Heart left ventricle (tissue), 16 donors: ENCODE measurements around the gene SNAPIN. TPM values are rescaled to one million over a fixed set of nuclear protein-coding genes. Genes with fewer than 3 reads are reported as not detected.

ENCODE experiments used
- ATAC-seq, 4 donors: fragments of 200-7000 bp; cut with Tn5 transposase; one replicate each; pipeline ENCODE4 v1.9.1; 2020 to 2022; ENCODE audit warnings: moderate library complexity in 4 of 4, mild to moderate bottlenecking in 3 of 4, moderate number of reproducible peaks in 1 of 4
- DNase-seq, 5 donors: peaks; one replicate each; pipeline ENCODE4 v3.0.0-alpha.2; 2020
- H3K27ac ChIP-seq, 12 donors: fragments of 200-600 bp; sonication (generic) in 4 of 12; one replicate each; pipeline versions ENCODE4 v1.5.0 to v1.8.0; 2016 to 2022; ENCODE audit warnings: mild to moderate bottlenecking in 2 of 12
- H3K27me3 ChIP-seq, 9 donors: fragments of 200-600 bp; sonication (generic) in 2 of 9; one replicate each; pipeline versions ENCODE4 v1.5.1 to v1.8.0; 2016 to 2022; ENCODE audit warnings: mild to moderate bottlenecking in 3 of 9
- H3K36me3 ChIP-seq, 9 donors: fragments of 200-600 bp; sonication (generic) in 2 of 9; one replicate each; pipeline versions ENCODE4 v1.5.0 to v1.8.0; 2018 to 2022; ENCODE audit warnings: mild to moderate bottlenecking in 2 of 9
- H3K4me1 ChIP-seq, 12 donors: fragments of 200-600 bp; sonication (generic) in 4 of 12; one replicate each; pipeline versions ENCODE4 v1.5.0 to v1.8.0; 2016 to 2022; ENCODE audit warnings: mild to moderate bottlenecking in 3 of 12
- H3K4me3 ChIP-seq, 12 donors: fragments of 200-600 bp; sonication (generic) in 4 of 12; one replicate each; pipeline versions ENCODE4 v1.5.0 to v1.8.0; 2017 to 2022; ENCODE audit warnings: mild to moderate bottlenecking in 9 of 12, moderate library complexity in 4 of 12
- H3K9me3 ChIP-seq, 12 donors: fragments of 200-600 bp; sonication (generic) in 4 of 12; one replicate each; pipeline versions ENCODE4 v1.5.0 to v1.8.0; 2016 to 2022; ENCODE audit warnings: mild to moderate bottlenecking in 1 of 12
- POLR2A ChIP-seq, 2 donors: fragments of 450-650 bp; IDR thresholded peaks; one replicate each; pipeline ENCODE4 v1.6.1; 2017; ENCODE audit warnings: antibody characterized with exemption in 2 of 2, mild to moderate bottlenecking in 2 of 2, moderate library complexity in 2 of 2
- WGBS, 4 donors: extraction: QIAGEN DNeasy Blood & Tissue Kit in 2 of 4; methylation state at CpG; one replicate each; pipeline versions ENCODE4 v1.1.5 to v1.1.7; 2013 to 2018; 5-methylcytosine and 5-hydroxymethylcytosine counted together
- intact Hi-C, 10 donors: fragments of 100-400 bp; cut with DNase I; formaldehyde crosslinking; loops; one replicate each; pipeline versions ENCODE4 v1.11.1 to v1.14.2; 2022
- polyA plus RNA-seq, 2 donors: library from polyadenylated mRNA; stranded (reverse); fragments of 200-250 nt; gene quantifications; one replicate each; pipeline ENCODE4 v1.2.3, GENCODE V29; 2013
- total RNA-seq, 9 donors: library from RNA; depleted of rRNA in 2 of 9; stranded (reverse); fragments of >200 nt in 2 of 9; fragmentation: NEBNext Ultra II Directional in 3 of 9; extraction: Animal tissue kit (Norgen Biotek cat#: 25700) in 3 of 9; gene quantifications; one replicate each; pipeline versions ENCODE4 v1.1.0 to v1.2.4, GENCODE V29; 2016 to 2023
- TF ChIP-seq, protein P1 (sequence below), 12 donors: fragments of 200-600 bp; sonication (generic) in 4 of 12; IDR thresholded peaks; one replicate each; pipeline versions ENCODE4 v1.5.0 to v1.8.0; 2018 to 2022; ENCODE audit warnings: antibody characterized with exemption in 12 of 12, mild to moderate bottlenecking in 5 of 12
- donor health status: ischemic (EF 13 %, LVEDD 7.1; RV severe dilation, severe dysfunction).
- donor health status: healthy with polysubstance abuse.
- donor health status: DM: no; HTN: yes; CAD: no.
- donor health status: DM: no; HTN: no; CAD: no.
- donor health status: ischemic (EF 25% LVEDD 6.9; RV normal size, moderate dysfunction).
- donor health status: ischemic (EF 25% LVEDD 5.7; RV mildly dilated, moderate dysfunction).
- donor health status: healthy.
- donor health status: DM: yes; HTN: yes; CAD: no.
- donor health status: ischemic (EF 35%, LVEDD 5.7; RV mildly dilated, moderate dysfunction).
- donor health status: nonischemic (EF 11% LVEDD 7.7; RV severe dilation, severe dysfunction).
- donor health status: DM: yes; HTN: yes; CAD: no.
- donor health status: PGD.
- donor health status: ischemic (EF 29% LVEDD 5.4; RV normal size, mild dysfunction).
- donor health status: nonischemic (EF 23%, LVEDD 6.1; RV moderate dilation, normal function).

The SNAPIN gene
- total and polyA plus RNA-seq, 11 donors: 53.7 to 88.7 (median 67.9) TPM

DNA sequence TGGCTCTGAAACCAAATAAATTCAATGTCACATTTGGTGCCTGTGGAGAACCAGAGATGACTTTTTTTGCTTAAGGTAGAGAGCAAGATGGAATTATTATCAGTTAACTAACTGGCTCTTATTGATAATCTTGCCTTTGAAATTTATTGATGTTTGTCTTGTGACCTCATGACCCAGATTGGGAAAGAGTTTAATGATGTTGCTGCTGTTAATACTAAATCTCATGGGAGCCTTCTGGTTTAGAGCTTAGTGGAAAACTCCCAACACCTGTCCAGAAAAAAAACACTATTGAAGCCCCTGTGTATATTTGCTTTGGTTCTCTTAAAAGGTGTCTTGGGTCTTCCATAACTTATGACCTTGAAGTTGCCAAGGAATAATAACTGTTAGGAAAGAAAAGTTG lies 14.7 kb upstream of the SNAPIN start:
- Histone ChIP-seq H3K36me3 (peaks cover 0 to 88% (median 80%) of the 10 kb centered on the region in 9 donors), H3K9me3 (no peaks in the 10 kb centered on the region), H3K4me3 (no peak overlapping the region), H3K4me1 (peaks cover 4 to 62% (median 49%) of the 10 kb centered on the region in 12 donors), H3K27me3 (no peaks in the 10 kb centered on the region), H3K27ac (peak overlapping the region in 9 of 12 donors; percentile 9 to 61 (median 36))
- intact Hi-C loops: no loop called here
- DNase-seq (no peak), ATAC-seq (no peak)
- no peak for TF ChIP-seq POLR2A (IDR thresholded peaks at IDR 0.05)
- TF ChIP-seq, protein P1, sequence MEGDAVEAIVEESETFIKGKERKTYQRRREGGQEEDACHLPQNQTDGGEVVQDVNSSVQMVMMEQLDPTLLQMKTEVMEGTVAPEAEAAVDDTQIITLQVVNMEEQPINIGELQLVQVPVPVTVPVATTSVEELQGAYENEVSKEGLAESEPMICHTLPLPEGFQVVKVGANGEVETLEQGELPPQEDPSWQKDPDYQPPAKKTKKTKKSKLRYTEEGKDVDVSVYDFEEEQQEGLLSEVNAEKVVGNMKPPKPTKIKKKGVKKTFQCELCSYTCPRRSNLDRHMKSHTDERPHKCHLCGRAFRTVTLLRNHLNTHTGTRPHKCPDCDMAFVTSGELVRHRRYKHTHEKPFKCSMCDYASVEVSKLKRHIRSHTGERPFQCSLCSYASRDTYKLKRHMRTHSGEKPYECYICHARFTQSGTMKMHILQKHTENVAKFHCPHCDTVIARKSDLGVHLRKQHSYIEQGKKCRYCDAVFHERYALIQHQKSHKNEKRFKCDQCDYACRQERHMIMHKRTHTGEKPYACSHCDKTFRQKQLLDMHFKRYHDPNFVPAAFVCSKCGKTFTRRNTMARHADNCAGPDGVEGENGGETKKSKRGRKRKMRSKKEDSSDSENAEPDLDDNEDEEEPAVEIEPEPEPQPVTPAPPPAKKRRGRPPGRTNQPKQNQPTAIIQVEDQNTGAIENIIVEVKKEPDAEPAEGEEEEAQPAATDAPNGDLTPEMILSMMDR (IDR thresholded peaks at IDR 0.05): no peak

DNA sequence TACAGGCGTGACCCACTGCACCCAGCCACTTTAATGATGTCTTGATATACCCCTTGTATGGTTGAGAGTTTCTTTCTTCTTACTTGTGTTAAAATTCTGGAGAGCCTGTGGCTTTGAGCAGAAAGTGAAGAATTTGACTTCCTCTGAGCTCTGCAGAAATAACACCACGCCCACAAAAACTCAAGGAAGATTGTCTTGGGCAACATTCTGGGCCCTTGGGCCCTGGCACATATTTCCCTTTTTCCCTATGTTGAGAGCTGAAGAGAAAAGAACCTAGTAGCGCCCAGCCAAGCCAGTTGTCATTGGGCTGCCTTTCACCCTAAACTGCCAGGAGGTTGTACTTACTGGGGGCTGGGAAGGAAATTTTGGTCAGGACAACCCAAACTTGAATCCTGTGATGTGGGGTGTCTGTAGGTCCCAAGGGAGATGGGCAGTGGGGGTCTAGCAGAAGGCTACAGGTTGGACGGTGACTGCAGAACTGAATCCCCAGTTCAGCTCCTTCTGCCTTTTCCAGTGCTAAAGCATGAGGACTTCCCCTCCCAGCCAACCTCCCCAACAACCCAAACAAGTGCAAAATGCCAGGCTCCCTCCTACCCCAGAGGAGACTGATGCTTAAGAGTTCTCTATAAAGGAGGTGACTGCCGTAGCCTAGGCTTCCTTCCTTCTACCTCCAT lies 11.7 kb upstream of the SNAPIN start:
- peaks cover 0 to 58% (median 50%) of the 10 kb centered on the region in 9 donors for H3K36me3 ChIP-seq
- H3K27me3 ChIP-seq: no peaks in the 10 kb centered on the region
- 84 to 88% (median 85%) methylated on average over 5 of the region's 5 CpGs for WGBS, 4 donors
- H3K4me1 ChIP-seq: peaks cover 0 to 52% (median 29%) of the 10 kb centered on the region in 12 donors
- ATAC-seq (peak in 3 of 4 donors; percentile 2 to 18 (median 2)), DNase-seq (no peak)
- TF ChIP-seq, protein P1 (IDR thresholded peaks at IDR 0.05): no peak
- TF ChIP-seq POLR2A (IDR thresholded peaks at IDR 0.05): no peak
- peak overlapping the region in 4 of 12 donors; percentile 11 to 77 (median 23) for H3K27ac ChIP-seq
- H3K9me3 ChIP-seq: no peaks in the 10 kb centered on the region
- no peak overlapping the region for H3K4me3 ChIP-seq
- intact Hi-C loops: no loop called here

DNA sequence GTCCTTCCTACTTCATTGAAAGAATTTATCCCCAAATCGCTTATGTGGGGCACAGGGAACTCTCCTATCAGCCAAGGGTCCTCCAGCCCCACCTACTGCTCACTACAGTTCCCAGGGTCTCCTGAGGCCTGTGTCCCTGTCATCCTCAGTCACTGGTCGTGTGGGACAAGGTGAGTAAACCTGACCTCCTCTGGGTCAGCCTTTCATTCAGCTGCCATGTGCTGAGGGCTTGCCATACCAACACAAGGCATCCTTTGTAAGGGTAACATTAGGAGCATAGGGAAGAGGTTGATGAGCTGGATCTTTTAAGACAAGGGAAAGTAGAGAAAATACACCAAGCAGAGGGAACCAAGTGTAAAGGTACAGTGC lies 11.2 kb upstream of the SNAPIN start:
- peak in 3 of 4 donors; percentile 9 to 29 (median 17) for ATAC-seq
- H3K27me3 ChIP-seq: no peaks in the 10 kb centered on the region
- no peak for DNase-seq
- no peak for TF ChIP-seq POLR2A (IDR thresholded peaks at IDR 0.05)
- TF ChIP-seq, protein P1 (IDR thresholded peaks at IDR 0.05): no peak
- intact Hi-C loops: no loop called here
- H3K4me1 ChIP-seq: peaks cover 0 to 53% (median 25%) of the 10 kb centered on the region in 12 donors
- WGBS, 4 donors: 48 to 66% (median 53%) methylated on average over 2 of the region's 2 CpGs
- no peaks in the 10 kb centered on the region for H3K9me3 ChIP-seq
- H3K36me3 ChIP-seq: peaks cover 0 to 52% (median 45%) of the 10 kb centered on the region in 9 donors
- peak overlapping the region in 5 of 12 donors; percentile 8 to 77 (median 22) for H3K27ac ChIP-seq
- H3K4me3 ChIP-seq: no peak overlapping the region

DNA sequence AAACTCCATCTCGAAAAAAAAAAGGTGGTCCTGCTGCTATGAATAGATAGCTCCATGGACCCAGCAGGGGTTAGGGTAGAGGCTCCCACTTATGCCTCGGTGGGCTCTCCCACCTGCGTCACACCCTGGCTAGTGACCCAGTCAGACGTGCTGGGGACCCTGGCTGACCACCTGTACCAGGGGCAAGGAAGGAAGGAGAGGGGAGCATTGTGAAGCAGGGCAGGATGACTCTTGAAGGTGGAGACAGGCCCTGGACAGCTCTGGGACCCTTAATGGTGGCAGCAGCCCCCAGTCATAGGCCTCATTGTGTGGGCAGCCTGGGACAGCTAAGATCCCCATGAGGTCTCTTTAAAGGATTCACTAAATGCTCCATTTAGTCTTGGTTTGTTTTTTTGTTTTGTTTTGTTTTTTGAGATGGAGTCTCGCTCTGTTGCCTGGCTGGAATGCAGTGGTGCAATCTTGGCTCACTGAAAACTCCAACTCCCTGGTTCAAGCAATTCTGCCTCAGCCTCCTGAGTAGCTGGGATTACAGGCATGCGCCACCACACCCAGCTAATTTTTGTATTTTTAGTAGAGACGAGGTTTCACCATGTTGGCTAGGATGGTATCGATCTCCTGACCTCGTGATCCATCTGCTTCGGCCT lies 10.4 kb upstream of the SNAPIN start:
- H3K4me1 ChIP-seq: peaks cover 0 to 56% (median 22%) of the 10 kb centered on the region in 12 donors
- peak overlapping the region in 2 of 12 donors; percentile 17 to 77 for H3K27ac ChIP-seq
- peak in 2 of 4 donors; percentile 11 to 19 for ATAC-seq
- no peak for DNase-seq
- no peak for TF ChIP-seq POLR2A (IDR thresholded peaks at IDR 0.05)
- H3K27me3 ChIP-seq: no peaks in the 10 kb centered on the region
- intact Hi-C loops: no loop called here
- no peaks in the 10 kb centered on the region for H3K9me3 ChIP-seq
- WGBS, 4 donors: 79 to 88% (median 83%) methylated on average over 10 of the region's 10 CpGs
- peaks cover 0 to 45% (median 37%) of the 10 kb centered on the region in 9 donors for H3K36me3 ChIP-seq
- H3K4me3 ChIP-seq: no peak overlapping the region
